ENCODE results near the gene SMYD3. TPM values are rescaled to one million over a fixed set of nuclear protein-coding genes. Genes with fewer than 3 reads are reported as not detected.

The SMYD3 gene
- total and polyA plus RNA-seq, 2 donors (not counting 1 experiment from before 2014, with no cell fraction given): 9.7 to 37.2 TPM

- Histone ChIP-seq H3K79me2 (ENCODE audit: control insufficient read depth, insufficient read depth, low read length) (peaks cover 7% of the 10 kb centered on the region), H3K27me3 (replicated peaks in 1 of 4; ENCODE audit: control extremely low read depth in 1 of 4, control insufficient read depth in 3 of 4, insufficient read depth in 4 of 4, low read length in 3 of 4) (no peaks in the 10 kb centered on the region), H3K4me2 (replicated peaks; ENCODE audit: low read depth, low read length, poor library complexity, severe bottlenecking) (no peak overlapping the region), H3K4me1 (ENCODE audit: control insufficient read depth in 2 of 2, insufficient read depth in 2 of 2, low read length in 2 of 2) (no peaks in the 10 kb centered on the region), H3K27ac (ENCODE audit: low read length in 2 of 2) (no peak overlapping the region), H3K9ac (ENCODE audit: low read length) (no peak overlapping the region), H3K9me3 (ENCODE audit: control extremely low read depth in 1 of 3, control insufficient read depth in 2 of 3, insufficient read depth in 1 of 3, low read length in 2 of 3) (peaks cover 0 to 3% (median 2%) of the 10 kb centered on the region in 3 donors), H4K20me1 (ENCODE audit: control insufficient read depth, insufficient read depth, low read length, poor library complexity, severe bottlenecking) (no peaks in the 10 kb centered on the region), H3K4me3 (ENCODE audit: control extremely low read depth in 1 of 5, extremely low read depth in 1 of 5, insufficient read depth in 1 of 5, low read depth in 2 of 5, low read length in 4 of 5) (no peak overlapping the region), H2AFZ (ENCODE audit: insufficient read depth, low read depth, low read length, poor library complexity, severe bottlenecking) (no peak overlapping the region), H3K36me3 (replicated peaks in 1 of 2; ENCODE audit: control extremely low read depth in 1 of 2, control insufficient read depth in 1 of 2, extremely low read depth in 1 of 2, insufficient read depth in 2 of 2, low read length in 1 of 2) (no peaks in the 10 kb centered on the region)
- Mint-ChIP-seq H3K27me3 (no peaks in the 10 kb centered on the region), H3K27ac (no peak overlapping the region), H3K4me3 (no peak overlapping the region), H3K9me3 (ENCODE audit: insufficient read depth) (peaks cover 13% of the 10 kb centered on the region), H3K4me1 (peaks cover 2% of the 10 kb centered on the region)
- no peak for ATAC-seq (ENCODE audit: low read depth)
- WGBS (ENCODE audit: insufficient coverage): 97% methylated on average over 7 of the region's 8 CpGs
- no peak for DNase-seq
- CTCF ChIA-PET: no interaction called here
- POLR2A ChIA-PET: no interaction called here
- intact Hi-C loops (cut with micrococcal nuclease): no loop called here
- no peak for TF ChIP-seq CTCF (IDR thresholded peaks at IDR 0.05)
- no peak for TF ChIP-seq EZH2 (IDR thresholded peaks at IDR 0.05; ENCODE audit: borderline replicate concordance, insufficient read depth, low read depth, low read length, poor library complexity, severe bottlenecking)
These were observed 151.5 kb downstream of the SMYD3 start for GRCh38 chr1:246355411-246356230.

GRCh38 chr1:246351721-246352120, 155.4 kb downstream of the SMYD3 start:
- H3K4me3 ChIP-seq (ENCODE audit: control extremely low read depth in 1 of 5, extremely low read depth in 1 of 5, insufficient read depth in 1 of 5, low read depth in 2 of 5, low read length in 4 of 5): no peak overlapping the region
- H3K27me3 ChIP-seq (replicated peaks in 1 of 4; ENCODE audit: control extremely low read depth in 1 of 4, control insufficient read depth in 3 of 4, insufficient read depth in 4 of 4, low read length in 3 of 4): no peaks in the 10 kb centered on the region
- ATAC-seq (ENCODE audit: low read depth) (no peak), DNase-seq (no peak)
- H3K27me3 Mint-ChIP-seq: no peaks in the 10 kb centered on the region
- POLR2A ChIA-PET: no interaction called here
- no peaks in the 10 kb centered on the region for H3K4me1 ChIP-seq (ENCODE audit: control insufficient read depth in 2 of 2, insufficient read depth in 2 of 2, low read length in 2 of 2)
- WGBS (ENCODE audit: insufficient coverage): 100% methylated on average over 1 of the region's 5 CpGs
- H4K20me1 ChIP-seq (ENCODE audit: control insufficient read depth, insufficient read depth, low read length, poor library complexity, severe bottlenecking): no peaks in the 10 kb centered on the region
- H3K9me3 ChIP-seq (ENCODE audit: control extremely low read depth in 1 of 3, control insufficient read depth in 2 of 3, insufficient read depth in 1 of 3, low read length in 2 of 3): no peaks in the 10 kb centered on the region
- H3K4me1 Mint-ChIP-seq: no peaks in the 10 kb centered on the region
- H3K4me3 Mint-ChIP-seq: no peak overlapping the region
- CTCF ChIA-PET: no interaction called here
- intact Hi-C loops (cut with micrococcal nuclease): no loop called here
- no peak overlapping the region for H3K4me2 ChIP-seq (replicated peaks; ENCODE audit: low read depth, low read length, poor library complexity, severe bottlenecking)
- H3K27ac Mint-ChIP-seq: no peak overlapping the region
- H3K79me2 ChIP-seq (ENCODE audit: control insufficient read depth, insufficient read depth, low read length): peaks cover 7% of the 10 kb centered on the region
- H3K27ac ChIP-seq (ENCODE audit: low read length in 2 of 2): no peak overlapping the region
- no peak overlapping the region for H2AFZ ChIP-seq (ENCODE audit: insufficient read depth, low read depth, low read length, poor library complexity, severe bottlenecking)
- no peaks in the 10 kb centered on the region for H3K36me3 ChIP-seq (replicated peaks in 1 of 2; ENCODE audit: control extremely low read depth in 1 of 2, control insufficient read depth in 1 of 2, extremely low read depth in 1 of 2, insufficient read depth in 2 of 2, low read length in 1 of 2)
- no peak for TF ChIP-seq EZH2 (IDR thresholded peaks at IDR 0.05; ENCODE audit: borderline replicate concordance, insufficient read depth, low read depth, low read length, poor library complexity, severe bottlenecking)
- no peak for TF ChIP-seq CTCF (IDR thresholded peaks at IDR 0.05)
- no peak overlapping the region for H3K9ac ChIP-seq (ENCODE audit: low read length)
- H3K9me3 Mint-ChIP-seq (ENCODE audit: insufficient read depth): no peaks in the 10 kb centered on the region
